Endothelial cell (in vitro differentiated cells): ENCODE results near the gene LSM12. TPM values are rescaled to one million over a fixed set of nuclear protein-coding genes. Genes with fewer than 3 reads are reported as not detected.

Experiments
- DNase-seq: peaks from one replicate; pipeline ENCODE4 v3.0.0; 2021; ENCODE audit warnings: low spot score
- H3K27ac Mint-ChIP-seq: one replicate; pipeline ENCODE4 v1.8.0; 2021; ENCODE audit warnings: mixed read lengths, inconsistent platforms; ENCODE audit not compliant: unreplicated experiment
- H3K27me3 Mint-ChIP-seq: one replicate; pipeline ENCODE4 v1.8.0; 2021; ENCODE audit warnings: mild to moderate bottlenecking, moderate library complexity, mixed read lengths, inconsistent platforms; ENCODE audit not compliant: unreplicated experiment
- H3K36me3 Mint-ChIP-seq: one replicate; pipeline ENCODE4 v1.8.0; 2021; ENCODE audit warnings: mild to moderate bottlenecking, low read depth, mixed read lengths, inconsistent platforms; ENCODE audit not compliant: unreplicated experiment
- H3K4me1 Mint-ChIP-seq: one replicate; pipeline ENCODE4 v1.8.0; 2021; ENCODE audit warnings: mild to moderate bottlenecking, mixed read lengths, inconsistent platforms; ENCODE audit not compliant: unreplicated experiment
- H3K4me3 Mint-ChIP-seq: one replicate; pipeline ENCODE4 v1.8.0; 2021; ENCODE audit warnings: mild to moderate bottlenecking, mixed read lengths, inconsistent platforms; ENCODE audit not compliant: unreplicated experiment
- H3K9me3 Mint-ChIP-seq: one replicate; pipeline ENCODE4 v1.8.0; 2021; ENCODE audit warnings: mixed read lengths, inconsistent platforms; ENCODE audit not compliant: unreplicated experiment
- CTCF ChIP-seq: fragments of 200-600 bp; sonication (generic); IDR thresholded peaks from one replicate; pipeline ENCODE4 v1.5.0; 2021; ENCODE audit warnings: antibody characterized with exemption; ENCODE audit not compliant: unreplicated experiment
- total RNA-seq: library from RNA; stranded (reverse); fragmentation: NEBNext Ultra II Directional; extraction: Animal tissue kit (Norgen Biotek cat#: 25700); gene quantifications from one replicate; pipeline ENCODE4 v1.2.1, GENCODE V29; 2021; ENCODE audit not compliant: unreplicated experiment

Gene LSM12
- total RNA-seq, 1 donor from 2014 or later = 63.0 TPM

DNA sequence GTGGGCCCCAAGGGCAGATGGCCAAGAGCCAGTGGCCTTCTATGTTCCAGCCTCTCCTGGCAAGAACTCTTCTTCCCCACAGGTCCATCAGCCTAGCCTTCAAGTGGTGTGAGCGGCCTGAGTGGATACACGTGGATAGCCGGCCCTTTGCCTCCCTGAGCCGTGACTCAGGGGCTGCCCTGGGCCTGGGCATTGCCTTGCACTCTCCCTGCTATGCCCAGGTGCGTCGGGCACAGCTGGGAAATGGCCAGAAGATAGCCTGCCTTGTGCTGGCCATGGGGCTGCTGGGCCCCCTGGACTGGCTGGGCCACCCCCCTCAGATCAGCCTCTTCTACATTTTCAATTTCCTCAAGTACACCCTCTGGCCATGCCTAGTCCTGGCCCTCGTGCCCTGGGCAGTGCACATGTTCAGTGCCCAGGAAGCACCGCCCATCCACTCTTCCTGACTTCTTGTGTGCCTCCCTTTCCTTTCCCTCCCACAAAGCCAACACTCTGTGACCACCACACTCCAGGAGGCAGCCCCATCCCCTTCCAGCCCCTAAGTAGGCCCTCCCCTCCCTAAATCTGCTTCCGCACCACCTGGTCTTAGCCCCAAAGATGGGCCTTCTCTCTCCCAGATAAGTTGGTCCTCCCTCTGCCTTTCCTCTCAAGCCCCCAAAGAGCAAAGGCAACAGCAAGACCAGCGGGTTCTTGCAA, 9.3 kb upstream of the LSM12 start:
- no peak for TF ChIP-seq CTCF
- Mint-ChIP-seq H3K4me3 (no peak overlapping the region), H3K9me3 (no peaks in the 10 kb centered on the region), H3K27ac (no peak overlapping the region), H3K4me1 (peaks cover 19% of the 10 kb centered on the region), H3K27me3 (peaks cover 14% of the 10 kb centered on the region), H3K36me3 (peaks cover 22% of the 10 kb centered on the region)
- DNase-seq = no peak

DNA sequence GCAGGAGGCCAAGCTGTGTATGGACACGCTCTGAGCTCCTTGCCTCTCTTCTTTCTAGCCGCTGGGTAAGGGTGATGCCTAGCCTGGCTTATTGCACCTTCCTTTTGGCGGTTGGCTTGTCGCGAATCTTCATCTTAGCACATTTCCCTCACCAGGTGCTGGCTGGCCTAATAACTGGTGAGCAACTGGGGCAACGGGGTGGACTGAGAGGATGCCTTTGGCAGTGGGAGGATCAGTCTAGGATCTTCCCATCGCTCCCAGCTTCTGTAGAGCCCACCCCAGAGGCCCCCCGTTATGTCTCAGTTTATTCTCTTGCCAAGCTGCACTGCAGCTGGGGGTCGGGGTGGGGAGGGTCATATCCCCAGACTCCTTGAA, 8.4 kb upstream of the LSM12 start:
- DNase-seq = no peak
- Mint-ChIP-seq H3K4me3 (no peak overlapping the region), H3K36me3 (peaks cover 20% of the 10 kb centered on the region), H3K27ac (no peak overlapping the region), H3K27me3 (peaks cover 12% of the 10 kb centered on the region), H3K4me1 (peaks cover 23% of the 10 kb centered on the region), H3K9me3 (no peaks in the 10 kb centered on the region)
- no peak for TF ChIP-seq CTCF

GRCh38 chr17:44074231-44074910, 7.9 kb upstream of the LSM12 start:
- peaks cover 9% of the 10 kb centered on the region for H3K27me3 Mint-ChIP-seq
- peaks cover 18% of the 10 kb centered on the region for H3K36me3 Mint-ChIP-seq
- DNase-seq = no peak
- no peaks in the 10 kb centered on the region for H3K9me3 Mint-ChIP-seq
- peaks cover 24% of the 10 kb centered on the region for H3K4me1 Mint-ChIP-seq
- TF ChIP-seq CTCF = no peak
- no peak overlapping the region for H3K4me3 Mint-ChIP-seq
- peak overlapping the region; percentile 42 for H3K27ac Mint-ChIP-seq

- peaks cover 15% of the 10 kb centered on the region for H3K27me3 Mint-ChIP-seq
- peaks cover 14% of the 10 kb centered on the region for H3K36me3 Mint-ChIP-seq
- H3K27ac Mint-ChIP-seq = peak overlapping the region; percentile 44
- TF ChIP-seq CTCF = no peak
- H3K4me1 Mint-ChIP-seq = peaks cover 29% of the 10 kb centered on the region
- H3K4me3 Mint-ChIP-seq = peak overlapping the region; percentile 97
- no peak for DNase-seq
- H3K9me3 Mint-ChIP-seq = no peaks in the 10 kb centered on the region
Measured at GRCh38 chr17:44071772-44072171, 5.3 kb upstream of the LSM12 start.

DNA sequence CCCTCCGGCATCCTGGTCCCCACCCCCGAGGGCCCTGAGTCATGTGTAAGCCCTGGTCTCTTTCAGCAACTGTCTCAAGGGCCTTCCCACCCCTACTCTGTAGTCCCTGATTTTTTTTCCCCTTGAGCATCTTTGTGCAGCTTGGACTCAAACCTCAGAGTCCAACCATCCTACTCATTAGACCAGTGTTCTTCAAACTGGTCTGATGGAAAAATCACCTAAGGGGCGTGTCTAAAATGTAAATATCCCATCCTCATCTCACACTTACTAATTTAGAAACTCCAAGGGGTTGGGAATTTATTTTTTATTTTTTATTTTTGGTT, 4.7 kb upstream of the LSM12 start:
- Mint-ChIP-seq H3K27ac (peak overlapping the region; percentile 87), H3K9me3 (no peaks in the 10 kb centered on the region), H3K4me1 (peaks cover 27% of the 10 kb centered on the region), H3K36me3 (peaks cover 8% of the 10 kb centered on the region), H3K4me3 (peak overlapping the region; percentile 97), H3K27me3 (peaks cover 14% of the 10 kb centered on the region)
- no peak for TF ChIP-seq CTCF
- no peak for DNase-seq
